Measurements from ENCODE around the gene PIGU. TPM values are rescaled to one million over a fixed set of nuclear protein-coding genes. Genes with fewer than 3 reads are reported as not detected.

Gene PIGU
- total and polyA plus RNA-seq, 9 of the 15 experiments (the other 6 are each of a cell fraction or from before 2014, with no cell fraction given), result 6.5 to 100 (median 28.1) TPM

- peaks cover 2 to 19% of the 10 kb centered on the region in 2 experiments; a peak in 3 of 5 replicates for H3K4me1 ChIP-seq (replicated peaks in 1 of 2; ENCODE audit: control insufficient read depth in 2 of 2, insufficient read depth in 2 of 2, low read length in 2 of 2)
- no peaks in the 10 kb centered on the region for H3K9me3 ChIP-seq (replicated peaks; ENCODE audit: control insufficient read depth, insufficient read depth, low read depth, low read length)
- H3K9ac ChIP-seq (ENCODE audit: insufficient read depth in 1 of 2, low read depth in 2 of 2, low read length in 2 of 2), result peak overlapping the region; percentile 46 to 87
- H3K4me2 ChIP-seq (ENCODE audit: insufficient read depth, low read length), result peak overlapping the region; percentile 46; the same call in 1 of the 2 replicates
- FAIRE-seq, result no peak
- no TSS peak for BruUV-seq (replicated peaks)
- H3K4me3 ChIP-seq, result peak overlapping the region; percentile 34
- in situ Hi-C loops (cut with MboI) (no loop called here), intact Hi-C loops (cut with micrococcal nuclease) (no loop called here)
- no peak for ATAC-seq
- H3K9me1 ChIP-seq (ENCODE audit: control insufficient read depth, insufficient read depth, low read length), result no peaks in the 10 kb centered on the region
- H3K79me2 ChIP-seq (ENCODE audit: control insufficient read depth, insufficient read depth, low read length), result no peaks in the 10 kb centered on the region
- peak overlapping the region; percentile 54; the same call in 2 of the 3 replicates for H3K27ac ChIP-seq (ENCODE audit: extremely low read depth, low read depth, low read length)
- no peaks in the 10 kb centered on the region for H4K20me1 ChIP-seq (replicated peaks; ENCODE audit: control insufficient read depth, insufficient read depth, low read length)
- H3K36me3 ChIP-seq (ENCODE audit: control insufficient read depth, insufficient read depth, low read length), result peaks cover 11% of the 10 kb centered on the region; the same call in 1 of the 3 replicates
- TF ChIP-seq FOXP1 (CRISPR knock-in tag; IDR thresholded peaks at IDR 0.05) (no peak), CHAMP1 (IDR thresholded peaks at IDR 0.05) (no peak), ZNF324 (CRISPR knock-in tag; IDR thresholded peaks at IDR 0.05) (no peak), BRD9 (IDR thresholded peaks at IDR 0.05; ENCODE audit: low read depth, partially characterized antibody) (no peak), CEBPB (tag; IDR thresholded peaks at IDR 0.05) (no peak), ZNF165 (CRISPR knock-in tag; IDR thresholded peaks at IDR 0.05; ENCODE audit: borderline replicate concordance) (no peak), JUND (IDR thresholded peaks at IDR 0.05; ENCODE audit: borderline replicate concordance, low read depth, low read length) (no peak), JUND (tag; IDR thresholded peaks at IDR 0.05; ENCODE audit: borderline replicate concordance, low read depth, low read length) (no peak), FOXM1 (IDR thresholded peaks at IDR 0.05; ENCODE audit: low read depth) (no peak), FOXM1 (CRISPR knock-in tag; IDR thresholded peaks at IDR 0.05; ENCODE audit: low read depth) (no peak), MAX (CRISPR knock-in tag; IDR thresholded peaks at IDR 0.05) (no peak)
- H3K27me3 ChIP-seq (ENCODE audit: control insufficient read depth in 2 of 2, insufficient read depth in 2 of 2, low read length in 2 of 2), result no peaks in the 10 kb centered on the region
- 0 out of 2 replicates have a peak overlapping the region, but pooled peaks have one; percentile 50 for H2AFZ ChIP-seq (ENCODE audit: low read depth, low read length)
- ChIA-PET CTCF (ENCODE audit: low intra/inter-chr PET ratio) (no interaction called here), POLR2A (interaction anchor here (0.6 to 1.5 kb wide), 6 partner anchors 10 to 139 kb away, joined by 3 to 7 read pairs (median 4); no protein-coding TSS in a partner anchor)
- DNase-seq (ENCODE audit: extremely low read depth in 1 of 4, low spot score in 3 of 4), result no peak
- 74% methylated on average over 10 of the region's 11 CpGs for WGBS (ENCODE audit: insufficient coverage, low coverage, missing lambda C conversion rate)
Observed at GRCh38 chr20:34557936-34558319, 119.0 kb downstream of the PIGU start.

Measured in K562 (cell line).